Lower lobe of right lung (tissue), 2 donors: Measurements from ENCODE around the gene HOXC9. TPM values are rescaled to one million over a fixed set of nuclear protein-coding genes. Genes with fewer than 3 reads are reported as not detected.

Experiments
- ATAC-seq, 2 donors: fragments of 200-7000 bp; cut with Tn5 transposase; one replicate each; pipeline ENCODE4 v1.9.1; 2020 to 2022; ENCODE audit warnings: mild to moderate bottlenecking in 2 of 2, moderate library complexity in 2 of 2
- DNase-seq: peaks from one replicate; pipeline ENCODE4 v3.0.0-alpha.2; 2020
- H3K27ac ChIP-seq: fragments of 200-600 bp; one replicate; pipeline ENCODE4 v1.8.0; 2022
- H3K27me3 ChIP-seq: fragments of 200-600 bp; one replicate; pipeline ENCODE4 v1.8.0; 2022; ENCODE audit warnings: low read depth
- H3K36me3 ChIP-seq: fragments of 200-600 bp; one replicate; pipeline ENCODE4 v1.8.0; 2022; ENCODE audit warnings: mild to moderate bottlenecking
- H3K4me1 ChIP-seq: fragments of 200-600 bp; one replicate; pipeline ENCODE4 v1.8.0; 2022
- H3K4me3 ChIP-seq: fragments of 200-600 bp; one replicate; pipeline ENCODE4 v1.8.0; 2022; ENCODE audit warnings: mild to moderate bottlenecking
- H3K9me3 ChIP-seq: fragments of 200-600 bp; one replicate; pipeline ENCODE4 v1.8.0; 2022
- intact Hi-C: fragments of 100-400 bp; cut with DNase I; formaldehyde crosslinking; loops from one replicate; pipeline ENCODE4 v1.11.0; 2022
- total RNA-seq: library from RNA; stranded (reverse); fragmentation: NEBNext Ultra II Directional; extraction: Animal tissue kit (Norgen Biotek cat#: 25700); gene quantifications from one replicate; pipeline ENCODE4 v1.2.1, GENCODE V29; 2021
- TF ChIP-seq, protein P1 (sequence below): fragments of 200-600 bp; IDR thresholded peaks from one replicate; pipeline ENCODE4 v1.8.0; 2022; ENCODE audit warnings: antibody characterized with exemption, mild to moderate bottlenecking
- donor health status: DM: no; HTN: yes; CAD: no; lungs with severe emphysema.

HOXC9 gene
- total RNA-seq, 1 donor from 2014 or later, result not detected

DNA sequence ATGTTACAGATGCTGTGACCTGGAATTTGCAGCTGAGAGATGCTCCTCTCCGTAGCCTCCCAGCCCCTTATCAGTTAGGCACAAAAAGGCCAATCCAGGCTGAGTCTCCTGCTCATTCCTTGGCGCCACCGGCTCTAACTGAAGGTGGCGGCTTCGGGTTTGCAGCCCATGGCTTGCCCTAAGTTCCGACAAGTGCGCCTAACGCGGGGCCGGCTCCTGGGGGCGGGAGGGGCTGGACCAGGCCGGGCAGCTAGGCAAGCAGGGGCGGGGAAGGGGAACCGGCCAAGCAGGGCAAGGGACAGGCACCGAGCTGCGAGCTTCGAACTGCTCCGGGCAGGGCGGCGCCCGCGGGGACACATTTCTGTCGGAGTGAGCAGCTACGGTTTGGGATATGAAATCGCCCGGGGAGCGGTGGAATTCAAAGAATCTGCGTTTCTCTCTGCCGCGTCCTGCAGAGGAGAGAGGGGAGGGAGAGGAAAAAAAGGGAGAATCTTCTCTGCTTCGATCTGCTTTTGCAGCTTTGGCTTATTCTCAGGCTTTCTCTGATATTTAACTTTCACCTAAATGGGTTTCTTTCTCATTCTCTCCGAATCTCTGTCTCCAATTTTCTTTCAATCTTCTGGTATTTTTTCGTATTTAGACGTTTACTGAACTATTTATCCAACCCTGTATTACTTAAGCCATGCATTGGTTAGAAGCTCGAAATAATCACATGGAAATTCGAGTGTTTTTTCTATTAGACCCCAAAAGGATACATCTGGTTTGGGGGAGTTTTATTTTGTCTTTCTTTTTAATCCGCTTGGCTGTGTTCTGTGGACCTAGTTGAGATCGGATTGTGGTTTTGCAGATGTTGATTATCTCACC is 46.9 kb upstream of the HOXC9 start:
- H3K4me3 ChIP-seq, result no peak overlapping the region
- TF ChIP-seq, protein P1, sequence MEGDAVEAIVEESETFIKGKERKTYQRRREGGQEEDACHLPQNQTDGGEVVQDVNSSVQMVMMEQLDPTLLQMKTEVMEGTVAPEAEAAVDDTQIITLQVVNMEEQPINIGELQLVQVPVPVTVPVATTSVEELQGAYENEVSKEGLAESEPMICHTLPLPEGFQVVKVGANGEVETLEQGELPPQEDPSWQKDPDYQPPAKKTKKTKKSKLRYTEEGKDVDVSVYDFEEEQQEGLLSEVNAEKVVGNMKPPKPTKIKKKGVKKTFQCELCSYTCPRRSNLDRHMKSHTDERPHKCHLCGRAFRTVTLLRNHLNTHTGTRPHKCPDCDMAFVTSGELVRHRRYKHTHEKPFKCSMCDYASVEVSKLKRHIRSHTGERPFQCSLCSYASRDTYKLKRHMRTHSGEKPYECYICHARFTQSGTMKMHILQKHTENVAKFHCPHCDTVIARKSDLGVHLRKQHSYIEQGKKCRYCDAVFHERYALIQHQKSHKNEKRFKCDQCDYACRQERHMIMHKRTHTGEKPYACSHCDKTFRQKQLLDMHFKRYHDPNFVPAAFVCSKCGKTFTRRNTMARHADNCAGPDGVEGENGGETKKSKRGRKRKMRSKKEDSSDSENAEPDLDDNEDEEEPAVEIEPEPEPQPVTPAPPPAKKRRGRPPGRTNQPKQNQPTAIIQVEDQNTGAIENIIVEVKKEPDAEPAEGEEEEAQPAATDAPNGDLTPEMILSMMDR, result no peak
- H3K36me3 ChIP-seq, result no peaks in the 10 kb centered on the region
- no peak overlapping the region for H3K27ac ChIP-seq
- no peaks in the 10 kb centered on the region for H3K9me3 ChIP-seq
- H3K4me1 ChIP-seq, result no peaks in the 10 kb centered on the region
- intact Hi-C loops, result no loop called here
- DNase-seq (no peak), ATAC-seq (no peak)
- peaks cover 100% of the 10 kb centered on the region for H3K27me3 ChIP-seq

DNA sequence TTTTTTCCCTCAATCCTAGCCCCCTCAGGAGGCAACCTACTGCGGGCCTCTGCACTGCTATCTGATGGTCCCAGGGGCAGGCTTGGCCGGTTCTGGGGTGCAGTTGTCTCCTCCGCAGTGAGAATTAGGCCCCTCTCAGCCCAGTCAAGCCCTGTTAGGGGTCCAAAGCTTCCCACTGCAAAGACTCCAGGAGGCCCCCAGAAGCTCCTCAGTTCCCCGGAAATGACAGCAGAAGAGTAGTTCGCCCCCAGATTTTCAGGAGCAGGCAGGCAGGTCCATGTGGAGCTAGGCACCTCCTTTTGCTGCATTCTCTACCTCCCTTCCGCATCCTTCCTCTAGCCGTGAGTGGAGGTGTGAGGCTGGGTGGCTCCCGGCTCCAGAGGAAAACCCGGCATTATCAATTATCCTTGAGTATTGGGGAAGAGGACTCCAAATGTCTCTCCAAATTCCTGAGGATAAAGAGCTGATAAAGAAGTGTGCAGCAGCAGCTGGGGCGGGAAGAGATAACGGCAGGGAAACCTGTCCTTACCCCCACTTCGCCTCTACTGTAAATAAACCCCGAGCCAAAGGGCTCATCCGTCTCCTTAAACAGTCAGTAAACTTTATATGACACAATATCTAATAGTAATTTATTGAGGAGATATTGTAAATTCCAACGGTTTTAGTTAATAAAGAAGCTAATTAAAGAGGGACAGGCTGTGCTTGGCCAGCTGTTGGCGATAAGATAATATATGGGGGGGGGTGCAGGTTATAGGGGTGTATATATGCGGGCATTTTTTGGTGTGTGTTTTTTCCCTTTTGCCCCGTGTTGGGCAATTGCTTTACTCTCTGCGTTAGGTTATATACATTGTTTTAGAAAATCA is 45.9 kb upstream of the HOXC9 start:
- Histone ChIP-seq H3K36me3 (no peaks in the 10 kb centered on the region), H3K9me3 (no peaks in the 10 kb centered on the region), H3K27me3 (peaks cover 100% of the 10 kb centered on the region), H3K4me3 (no peak overlapping the region), H3K27ac (no peak overlapping the region), H3K4me1 (no peaks in the 10 kb centered on the region)
- DNase-seq (no peak), ATAC-seq (no peak)
- intact Hi-C loops, result no loop called here
- TF ChIP-seq, protein P1, result no peak

DNA sequence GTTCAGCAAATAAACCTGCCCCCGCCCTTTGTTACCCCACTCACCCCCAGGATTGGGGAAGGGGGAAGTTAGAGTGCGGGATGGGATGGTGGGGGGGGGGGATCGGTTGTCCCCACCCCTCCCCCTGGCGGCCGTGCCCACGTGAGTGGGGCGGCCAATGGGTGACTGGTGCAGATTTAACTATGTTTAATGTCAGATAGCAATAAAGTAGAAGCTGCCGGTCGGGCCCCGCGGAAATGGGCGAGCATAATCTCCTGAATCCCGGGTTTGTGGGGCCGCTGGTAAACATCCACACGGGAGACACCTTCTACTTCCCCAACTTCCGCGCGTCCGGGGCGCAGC is 45.3 kb upstream of the HOXC9 start, which contains the start of gene HOXC12:
HOXC12 (plus strand) TSS at position 210 of the 342 bp plus-strand sequence; CDS start at position 237, 27 bp downstream.
- Histone ChIP-seq H3K4me3 (no peak within 1 kb of the TSS), H3K27me3 (peaks cover 100% of the 10 kb centered on the region), H3K4me1 (no peaks in the 10 kb centered on the region), H3K9me3 (no peaks in the 10 kb centered on the region), H3K36me3 (no peaks in the 10 kb centered on the region), H3K27ac (no peak within 1 kb of the TSS)
- intact Hi-C loops, result no loop called here
- TF ChIP-seq, protein P1, result no peak
- DNase-seq, result no peak
- no peak for ATAC-seq

DNA sequence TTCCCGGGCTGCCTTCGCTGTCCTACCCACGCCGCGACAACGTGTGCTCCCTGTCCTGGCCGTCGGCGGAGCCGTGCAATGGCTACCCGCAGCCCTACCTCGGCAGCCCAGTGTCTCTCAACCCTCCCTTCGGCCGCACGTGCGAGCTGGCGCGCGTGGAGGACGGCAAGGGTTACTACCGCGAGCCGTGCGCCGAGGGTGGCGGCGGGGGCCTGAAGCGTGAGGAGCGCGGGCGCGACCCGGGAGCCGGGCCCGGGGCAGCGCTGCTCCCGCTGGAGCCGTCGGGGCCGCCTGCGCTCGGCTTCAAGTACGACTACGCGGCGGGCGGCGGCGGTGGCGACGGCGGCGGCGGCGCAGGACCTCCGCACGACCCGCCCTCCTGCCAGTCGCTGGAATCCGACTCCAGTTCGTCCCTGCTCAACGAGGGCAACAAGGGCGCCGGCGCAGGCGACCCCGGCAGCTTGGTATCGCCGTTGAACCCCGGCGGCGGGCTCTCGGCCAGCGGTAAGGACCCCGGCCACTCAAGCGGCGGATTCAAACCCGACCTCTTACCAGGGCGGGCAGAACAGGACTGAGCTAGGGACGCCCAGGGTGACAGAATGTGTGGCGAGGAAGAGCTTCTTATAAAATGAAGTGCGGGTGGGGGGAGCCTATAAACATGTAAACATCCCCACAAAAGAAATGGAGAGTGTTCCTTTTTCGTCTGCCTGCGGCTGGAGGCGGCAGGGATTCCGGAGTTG is 44.8 kb upstream of the HOXC9 start:
- TF ChIP-seq, protein P1, result no peak
- ATAC-seq (no peak), DNase-seq (no peak)
- H3K27me3 ChIP-seq, result peaks cover 100% of the 10 kb centered on the region
- no peak overlapping the region for H3K27ac ChIP-seq
- no peaks in the 10 kb centered on the region for H3K9me3 ChIP-seq
- intact Hi-C loops, result no loop called here
- H3K4me3 ChIP-seq, result no peak overlapping the region
- H3K36me3 ChIP-seq, result no peaks in the 10 kb centered on the region
- H3K4me1 ChIP-seq, result no peaks in the 10 kb centered on the region

DNA sequence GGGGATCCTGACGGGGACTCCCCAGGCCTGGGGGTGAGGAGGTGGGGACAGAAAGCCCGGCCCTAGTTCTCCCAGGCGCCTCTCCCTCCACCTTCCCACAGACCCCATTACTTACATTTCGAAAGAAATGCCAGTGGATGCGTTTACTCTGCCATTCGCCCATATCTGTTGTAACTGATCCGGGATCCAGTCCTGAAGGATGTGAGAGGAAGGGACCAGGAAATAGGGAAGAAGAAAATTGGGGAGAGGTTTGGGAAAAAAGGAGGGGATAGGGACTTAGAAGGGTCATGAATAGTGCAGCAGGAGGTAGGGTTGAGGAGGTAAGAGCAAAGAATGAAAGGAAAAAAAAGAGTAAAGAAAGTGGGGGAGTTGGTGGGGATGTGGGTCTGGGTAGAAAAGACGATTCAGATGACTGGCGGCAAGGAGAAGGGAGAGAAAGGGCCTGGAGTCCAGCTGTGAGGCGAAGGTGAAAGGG is 44.1 kb upstream of the HOXC9 start:
- Histone ChIP-seq H3K9me3 (no peaks in the 10 kb centered on the region), H3K4me1 (no peaks in the 10 kb centered on the region), H3K27ac (no peak overlapping the region), H3K4me3 (no peak overlapping the region), H3K27me3 (peaks cover 100% of the 10 kb centered on the region), H3K36me3 (no peaks in the 10 kb centered on the region)
- no peak for DNase-seq
- TF ChIP-seq, protein P1, result no peak
- intact Hi-C loops, result no loop called here
- no peak for ATAC-seq
